Endothelial cell of umbilical vein (primary cell): ENCODE measurements around the gene FUT7. TPM values are rescaled to one million over a fixed set of nuclear protein-coding genes. Genes with fewer than 3 reads are reported as not detected.
A peak's percentile ranks its signal among the peaks of the same experiment; 100 is the strongest.

ENCODE experiments used
- BruUV-seq: library from RNA; stranded (reverse); fragments of 400-500 nt; replicated peaks from 2 replicates; lab custom pipeline; 2021; lab: Mats Ljungman, UMichigan
- CTCF ChIA-PET: fragments of 300-600, 350-600 bp; sonication (Branson Sonifier 250); formaldehyde crosslinking; loops from one replicate; lab custom pipeline; 2021; ENCODE audit warnings: antibody characterized with exemption, inconsistent platforms; lab: Charles Lee
- POLR2A ChIA-PET: fragments of 300-600, 350-600 bp; sonication (Branson Sonifier 250); formaldehyde crosslinking; loops from one replicate; lab custom pipeline; 2021; ENCODE audit warnings: antibody characterized with exemption, inconsistent platforms; lab: Charles Lee
- DNase-seq: peaks from one replicate; pipeline ENCODE4 v3.0.0-alpha.2; 2011; ENCODE audit warnings: low read depth, low spot score
- FAIRE-seq: peaks from 2 replicates; lab custom pipeline; 2011; peaks lifted over from hg19 to GRCh38; lab: Jason Lieb, UNC
- H2AFZ ChIP-seq: 2 replicates; pipeline ENCODE4 v1.6.0; 2012; ENCODE audit warnings: low read depth, low read length, control low read depth, inconsistent platforms
- H3K27ac ChIP-seq: 2 replicates; pipeline ENCODE4 v1.5.1; 2011; ENCODE audit warnings: low read depth, mild to moderate bottlenecking, control low read depth, low read length, moderate library complexity; ENCODE audit not compliant: insufficient read depth
- H3K27me3 ChIP-seq, 2 experiments: 2 replicates each; pipeline versions ENCODE4 v1.6.0 to v1.6.1; 2011; ENCODE audit warnings: low read length in 2 of 2, mixed read lengths in 1 of 2; ENCODE audit not compliant: control insufficient read depth in 2 of 2, insufficient read depth in 2 of 2
- H3K36me3 ChIP-seq, 2 experiments: 2 replicates in 1 of 2; 3 replicates in 1 of 2; pipeline ENCODE4 v1.5.1; 2011; ENCODE audit warnings: low read length in 2 of 2, mild to moderate bottlenecking in 1 of 2, moderate library complexity in 1 of 2; ENCODE audit not compliant: control insufficient read depth in 2 of 2, insufficient read depth in 2 of 2; ENCODE audit errors: extremely low read depth in 1 of 2
- H3K4me1 ChIP-seq: 3 replicates; pipeline ENCODE4 v1.5.1; 2011; ENCODE audit warnings: mild to moderate bottlenecking, low read length; ENCODE audit not compliant: control insufficient read depth, insufficient read depth; ENCODE audit errors: extremely low read depth
- H3K4me2 ChIP-seq: 2 replicates; pipeline ENCODE4 v1.6.1; 2011; ENCODE audit warnings: low read length, control low read depth, mixed read lengths; ENCODE audit not compliant: insufficient read depth
- H3K4me3 ChIP-seq, 3 experiments: fragments of 200-600 bp in 1 of 3; sonication (generic), shearing (Covaris generic) in 1 of 3; replicated peaks in 1 of 3; 2 replicates each; pipeline ENCODE4 v1.5.1; 2011 to 2016; ENCODE audit warnings: control low read depth in 3 of 3, low read length in 3 of 3, mild to moderate bottlenecking in 2 of 3, inconsistent platforms in 1 of 3, low read depth in 1 of 3, moderate library complexity in 1 of 3; ENCODE audit not compliant: insufficient read depth in 1 of 3
- H3K79me2 ChIP-seq: 2 replicates; pipeline ENCODE4 v1.6.0; 2012; ENCODE audit warnings: low read length, inconsistent platforms; ENCODE audit not compliant: control insufficient read depth, insufficient read depth
- H3K9ac ChIP-seq: replicated peaks from 2 replicates; pipeline ENCODE3; 2011; ENCODE audit warnings: low read length, control low read depth; ENCODE audit not compliant: insufficient read depth; ENCODE audit errors: extremely low read depth
- H3K9me1 ChIP-seq: replicated peaks from 3 replicates; pipeline ENCODE4 v1.6.0; 2011; ENCODE audit warnings: mild to moderate bottlenecking, low read length; ENCODE audit not compliant: control insufficient read depth, insufficient read depth; ENCODE audit errors: extremely low read depth
- H3K9me3 ChIP-seq: replicated peaks from 2 replicates; pipeline ENCODE4 v1.5.1; 2012; ENCODE audit warnings: low read length, inconsistent platforms; ENCODE audit not compliant: control insufficient read depth, insufficient read depth
- H4K20me1 ChIP-seq: replicated peaks from 2 replicates; pipeline ENCODE3; 2011; ENCODE audit warnings: mild to moderate bottlenecking, low read length; ENCODE audit not compliant: control insufficient read depth, insufficient read depth; ENCODE audit errors: extremely low read depth
- CTCF ChIP-seq, 2 donors: IDR thresholded peaks; 1 replicate in 1 of 2; 2 replicates in 1 of 2; pipeline ENCODE4 v1.5.1; 2011; ENCODE audit warnings: low read length in 2 of 2, mild to moderate bottlenecking in 2 of 2, moderate library complexity in 2 of 2, control low read depth in 1 of 2, inconsistent platforms in 1 of 2, low read depth in 1 of 2; ENCODE audit not compliant: insufficient read depth in 1 of 2; ENCODE audit errors: extremely low read depth in 1 of 2
- EZH2 ChIP-seq: IDR thresholded peaks from 2 replicates; pipeline ENCODE4 v1.6.1; 2012; ENCODE audit warnings: borderline replicate concordance, low read depth, mild to moderate bottlenecking, moderate library complexity, low read length, inconsistent platforms; ENCODE audit not compliant: severe bottlenecking
- FOS ChIP-seq: IDR thresholded peaks from 2 replicates; pipeline ENCODE4 v1.6.1; 2011; ENCODE audit warnings: mild to moderate bottlenecking, low read length, moderate library complexity, borderline replicate concordance; ENCODE audit not compliant: insufficient read depth
- GATA2 ChIP-seq: IDR thresholded peaks from 2 replicates; pipeline ENCODE4 v1.7.0; 2011; ENCODE audit warnings: low read depth, mild to moderate bottlenecking, moderate library complexity, mixed read lengths, low read length; ENCODE audit not compliant: insufficient read length, insufficient read depth
- JUN ChIP-seq: IDR thresholded peaks from 2 replicates; pipeline ENCODE4 v1.6.1; 2011; ENCODE audit warnings: borderline replicate concordance, low read depth; ENCODE audit not compliant: insufficient read length, insufficient read depth
- MYC ChIP-seq: IDR thresholded peaks from one replicate; pipeline ENCODE4 v1.6.1; 2011; ENCODE audit warnings: mild to moderate bottlenecking, low read depth, low read length
- POLR2AphosphoS5 ChIP-seq: IDR thresholded peaks from 2 replicates; pipeline ENCODE4 v1.6.1; 2012; ENCODE audit warnings: low read depth, mild to moderate bottlenecking, control low read depth, low read length, moderate library complexity; ENCODE audit not compliant: insufficient read depth
- dilution Hi-C: fragments of 300-500 bp; cut with MboI; formaldehyde crosslinking; loops from one replicate; pipeline ENCODE4 v1.15.0; 2019; ENCODE audit warnings: low sequenced_read_pairs; ENCODE audit not compliant: extremely low pct_ligation_motif_present
- intact Hi-C: fragments of 100-400 bp; cut with micrococcal nuclease; formaldehyde crosslinking; loops from one replicate; pipeline ENCODE4 v1.10.0; 2022
- polyA plus RNA-seq, 4 experiments: library from polyadenylated mRNA; depleted of rRNA in 3 of 4; stranded (reverse) in 3 of 4; unstranded in 1 of 4; fragments of >200 nt; gene quantifications; 2 replicates each; pipeline versions ENCODE4 v1.2.1 to v1.2.3, GENCODE V29; 2011 to 2012; ENCODE audit warnings: missing spikeins in 1 of 4
- total RNA-seq: library from RNA; stranded (reverse); gene quantifications from 2 replicates; pipeline ENCODE4 v1.2.3, GENCODE V29; 2021

Gene FUT7
- total and polyA plus RNA-seq, 2 donors (not counting 3 experiments of a cell fraction or from before 2014, with no cell fraction given) = not detected

GRCh38 chr9:136997830-136998234 is 34.1 kb downstream of the FUT7 start:
- peak overlapping the region; percentile 28 for H3K4me2 ChIP-seq

More at GRCh38 chr9:136997830-136998234, 34.1 kb downstream of the FUT7 start:
- Histone ChIP-seq H3K9ac (peak overlapping the region; percentile 10), H3K9me3 (no peaks in the 10 kb centered on the region), H3K4me3 (no peak overlapping the region), H4K20me1 (no peaks in the 10 kb centered on the region), H3K4me1 (peaks cover 29% of the 10 kb centered on the region), H3K36me3 (no peaks in the 10 kb centered on the region), H3K27ac (peak overlapping the region; percentile 64), H3K79me2 (peaks cover 7% of the 10 kb centered on the region), H3K27me3 (no peaks in the 10 kb centered on the region), H2AFZ (peak overlapping the region; percentile 64), H3K9me1 (no peaks in the 10 kb centered on the region)
- DNase-seq = peak; percentile 67
- intact Hi-C loops (loop anchor here (5.0 kb wide), 1 partner anchor 156 kb away; the partner anchor contains the start of gene AJM1), dilution Hi-C loops (no loop called here)
- ChIA-PET CTCF (interaction anchor here (0.7 to 2.7 kb wide), 9 partner anchors 12 to 207 kb away, joined by 3 to 27 read pairs (median 3); partner anchors contain the start of genes AJM1 and TMEM141), POLR2A (no interaction called here)
- peak; percentile 89 for FAIRE-seq
- BruUV-seq = no TSS peak
- TF ChIP-seq FOS = peak; percentile 54
- TF ChIP-seq POLR2AphosphoS5 = no peak
- no peak for TF ChIP-seq EZH2
- TF ChIP-seq JUN = no peak
- TF ChIP-seq GATA2 = no peak
- TF ChIP-seq CTCF (IDR thresholded peaks at IDR 0.05; ENCODE audit: extremely low read depth in 1 of 2, insufficient read depth in 1 of 2, low read depth in 1 of 2, low read length in 2 of 2) = peak; percentile 12 to 19
- TF ChIP-seq MYC = no peak
